Eye (tissue), 1 donor: ENCODE results near the gene KIRREL3.

Source experiments
- DNase-seq: peaks from one replicate; pipeline ENCODE4 v3.0.0-alpha.2; 2015

The KIRREL3 gene

DNA sequence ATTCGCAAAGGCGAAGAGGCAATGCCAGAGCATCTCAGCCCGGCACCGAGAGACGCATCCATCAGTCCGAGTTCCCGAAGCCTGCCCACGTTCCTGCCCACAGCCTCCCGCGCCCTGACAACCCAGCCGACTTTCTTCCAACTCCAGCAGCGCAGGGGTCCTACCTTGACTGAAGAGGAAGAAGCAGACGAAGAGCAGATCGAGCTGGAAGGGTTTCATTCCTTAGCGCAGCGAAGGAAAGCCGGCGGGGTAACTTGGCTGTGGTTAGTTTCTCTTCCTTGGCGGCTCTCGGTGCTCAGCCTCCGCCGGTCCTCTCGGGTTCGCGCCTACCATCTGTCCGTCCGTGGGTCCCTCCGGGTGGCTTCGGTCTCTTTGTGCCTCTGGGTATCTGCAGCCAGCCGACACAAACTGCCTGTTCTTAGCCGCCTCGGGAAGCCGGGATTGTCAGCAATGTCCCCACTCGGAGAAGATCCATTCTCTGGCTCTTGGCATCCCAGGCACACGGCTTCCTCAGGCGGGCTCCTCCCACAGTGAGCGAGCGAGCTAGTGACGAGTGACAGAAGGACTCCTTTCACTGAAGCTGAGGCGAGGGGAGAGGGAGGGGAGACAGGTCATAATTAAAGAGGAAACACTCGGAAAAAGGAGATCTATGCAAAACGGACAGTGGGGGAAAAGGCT is at the start of gene KIRREL3:
KIRREL3 (minus strand) TSS at position 480 of the 678 bp plus-strand sequence.
- peak; percentile 83 for DNase-seq

GRCh38 chr11:127050186-127050585 is 49.6 kb upstream of the KIRREL3 start:
- no peak for DNase-seq

GRCh38 chr11:127049486-127049885 is 48.9 kb upstream of the KIRREL3 start:
- no peak for DNase-seq

DNA sequence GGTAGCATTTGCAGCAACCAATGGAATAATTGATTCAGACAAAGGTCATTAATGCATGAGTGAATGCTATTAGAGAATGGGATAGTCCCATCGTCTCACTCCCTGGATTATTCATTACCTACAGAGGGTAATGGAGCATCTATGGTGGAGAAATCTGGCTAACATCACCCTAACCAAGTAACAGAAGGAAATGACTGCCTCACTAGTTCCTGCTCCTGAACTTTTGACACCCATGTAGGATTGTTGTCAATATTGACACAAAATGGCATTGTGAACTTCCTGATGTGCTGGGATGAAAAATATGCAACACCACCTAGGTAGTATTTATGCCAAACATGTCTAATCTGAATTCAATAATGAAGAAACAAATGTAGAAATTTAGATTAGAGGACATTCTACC is 44.0 kb upstream of the KIRREL3 start:
- DNase-seq: no peak

DNA sequence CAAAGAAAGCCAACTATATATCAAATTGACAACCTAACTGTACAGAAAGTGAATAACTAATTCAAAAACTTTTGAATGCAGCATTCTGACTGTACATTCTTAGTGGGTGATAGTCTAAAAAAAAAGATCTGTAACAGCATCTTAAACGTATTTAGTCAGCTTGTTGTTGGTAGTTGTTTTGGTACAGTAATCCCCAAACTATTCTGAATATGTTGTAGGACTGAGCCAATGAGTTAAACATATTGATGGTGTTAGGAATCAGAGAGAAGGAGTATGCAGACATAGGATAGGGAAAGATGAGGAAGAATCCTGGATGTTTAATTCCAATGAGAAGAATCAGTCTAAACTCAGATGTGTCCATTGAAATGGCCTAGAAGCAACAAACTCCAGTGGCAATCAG is 41.9 kb upstream of the KIRREL3 start:
- DNase-seq: no peak

DNA sequence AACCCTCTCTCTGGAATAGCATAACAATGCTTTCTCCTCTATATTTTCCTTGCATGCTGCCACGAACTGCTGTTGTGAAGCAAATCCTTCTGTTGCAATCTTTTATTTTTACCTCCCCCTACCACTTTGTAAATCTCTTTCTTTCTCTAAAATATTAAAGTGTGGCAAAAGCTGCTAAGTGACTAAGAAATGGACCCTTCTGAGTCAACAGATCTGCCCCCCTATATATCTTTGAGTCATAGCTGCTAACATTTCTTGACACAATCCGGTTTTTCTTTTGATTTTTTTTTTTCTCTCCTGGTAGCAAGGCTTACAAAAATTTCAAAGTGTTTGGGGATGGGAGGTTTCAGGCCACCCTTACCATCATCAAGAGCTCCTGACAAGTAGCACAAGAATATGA is 39.0 kb upstream of the KIRREL3 start:
- DNase-seq: no peak

GRCh38 chr11:127037596-127037995 is 37.0 kb upstream of the KIRREL3 start:
- no peak for DNase-seq

- DNase-seq: no peak
Observed at GRCh38 chr11:127037001-127037400, 36.4 kb upstream of the KIRREL3 start.

GRCh38 chr11:127035824-127036223 is 35.3 kb upstream of the KIRREL3 start:
- no peak for DNase-seq

DNA sequence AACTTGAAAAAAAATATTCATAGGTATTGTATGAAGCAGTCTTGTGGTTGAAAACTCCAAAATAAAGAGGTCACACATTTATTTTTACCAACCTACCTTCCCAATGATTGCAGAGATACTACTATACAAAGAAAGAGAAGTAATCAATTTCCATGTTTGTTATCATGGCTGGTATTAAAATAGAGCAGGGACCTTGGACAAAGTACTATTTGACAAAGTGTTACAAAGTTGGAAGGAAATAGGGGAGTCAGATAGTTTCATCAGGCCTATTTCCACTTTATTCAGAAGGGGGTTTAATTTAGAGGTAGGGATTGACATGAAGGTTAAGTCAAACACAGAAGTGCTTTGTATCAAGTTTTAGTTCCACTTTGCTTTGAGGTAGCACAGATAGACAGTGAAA is 34.4 kb upstream of the KIRREL3 start:
- DNase-seq: no peak

GRCh38 chr11:127028648-127029047 is 28.1 kb upstream of the KIRREL3 start:
- DNase-seq: no peak

GRCh38 chr11:127027789-127028188 is 27.2 kb upstream of the KIRREL3 start:
- DNase-seq: no peak

- no peak for DNase-seq
Observed at GRCh38 chr11:127027000-127027399, 26.4 kb upstream of the KIRREL3 start.

DNA sequence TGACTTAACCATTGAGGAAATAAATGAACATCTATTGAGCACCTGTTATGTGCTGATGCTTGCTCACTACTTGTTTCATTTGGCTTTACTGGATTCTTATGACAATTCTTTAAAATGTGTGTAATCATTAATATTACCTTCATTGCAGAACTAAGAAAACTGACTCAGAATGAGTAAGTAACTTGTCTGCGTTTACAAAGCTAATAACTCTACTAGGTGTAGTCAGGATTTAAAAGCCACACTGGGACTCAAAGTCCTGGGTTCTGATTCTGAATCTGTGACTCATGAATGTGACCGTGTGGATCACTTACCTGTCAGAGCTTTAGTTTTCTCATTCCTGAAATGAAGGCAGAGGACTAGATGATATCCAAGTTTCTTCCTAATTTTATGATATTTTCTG is 23.4 kb upstream of the KIRREL3 start:
- no peak for DNase-seq

DNA sequence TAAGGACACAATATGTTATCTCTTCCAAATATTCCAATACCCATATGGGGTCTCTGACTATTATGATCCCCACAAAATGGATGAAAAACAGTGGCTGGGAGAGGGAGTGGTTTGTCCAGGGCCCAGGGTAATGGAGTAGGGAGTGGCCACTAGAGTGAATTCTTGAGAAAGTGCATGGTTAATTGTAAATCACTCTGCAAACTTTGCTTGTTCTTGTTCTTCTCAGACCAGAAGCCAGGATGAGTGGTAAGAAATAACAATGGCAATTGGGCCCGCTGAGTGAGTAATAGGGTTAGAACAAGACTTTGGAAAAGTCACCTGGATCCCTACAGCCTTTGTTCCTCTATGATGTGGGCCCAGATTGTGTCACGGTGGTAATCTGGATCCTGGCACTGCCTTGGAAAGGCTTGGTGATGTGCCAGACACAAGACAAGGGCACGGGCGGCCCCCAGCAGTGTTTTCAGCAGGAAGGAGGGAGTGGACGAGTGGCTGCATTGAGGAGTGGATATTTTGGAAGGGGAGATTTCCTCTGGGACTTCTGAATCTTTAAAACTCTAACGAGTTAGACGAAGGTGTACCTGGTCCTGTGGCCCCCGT is 18.2 kb upstream of the KIRREL3 start:
- DNase-seq: no peak

DNA sequence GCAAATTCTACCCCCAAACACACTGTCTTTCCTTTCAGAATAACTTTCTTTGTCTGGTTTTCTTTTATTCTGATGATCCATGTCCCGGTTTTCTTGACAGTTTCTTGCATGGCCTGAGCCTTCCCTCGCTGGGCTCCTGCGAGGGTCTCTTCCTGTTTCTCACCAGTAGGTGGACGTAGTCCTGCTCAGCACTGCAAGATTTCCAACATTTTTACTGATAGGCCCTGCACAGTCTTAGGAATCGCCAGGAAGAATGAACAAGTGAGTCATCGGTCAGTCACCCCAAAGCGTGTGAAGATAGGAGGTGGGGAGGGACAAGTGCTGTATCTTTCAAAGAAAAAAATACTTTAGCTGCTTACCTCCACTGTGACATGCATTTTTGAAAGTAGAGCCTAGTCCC is 16.9 kb upstream of the KIRREL3 start:
- DNase-seq: peak; percentile 69

- DNase-seq: no peak
Observed at GRCh38 chr11:127013550-127013949, 13.0 kb upstream of the KIRREL3 start.

DNA sequence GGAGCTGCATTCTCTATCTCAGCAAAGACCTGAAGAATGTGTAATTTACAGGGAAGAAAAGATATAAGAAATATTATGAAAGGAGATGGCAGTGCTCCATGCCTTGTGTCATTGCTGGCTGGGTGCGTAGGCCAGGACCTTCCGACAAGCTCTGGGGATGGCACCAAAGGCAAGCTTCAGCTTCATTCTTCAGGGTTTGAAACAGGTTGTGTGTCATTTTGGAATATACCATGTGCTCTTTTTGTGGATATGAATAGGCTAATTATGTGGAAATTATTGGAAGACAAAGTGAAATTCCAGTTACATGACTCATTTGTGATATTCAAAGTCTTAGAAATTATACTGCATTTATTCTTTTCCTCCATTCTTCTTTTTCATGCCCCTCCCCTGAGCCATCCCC is 5.7 kb upstream of the KIRREL3 start:
- DNase-seq: no peak

DNA sequence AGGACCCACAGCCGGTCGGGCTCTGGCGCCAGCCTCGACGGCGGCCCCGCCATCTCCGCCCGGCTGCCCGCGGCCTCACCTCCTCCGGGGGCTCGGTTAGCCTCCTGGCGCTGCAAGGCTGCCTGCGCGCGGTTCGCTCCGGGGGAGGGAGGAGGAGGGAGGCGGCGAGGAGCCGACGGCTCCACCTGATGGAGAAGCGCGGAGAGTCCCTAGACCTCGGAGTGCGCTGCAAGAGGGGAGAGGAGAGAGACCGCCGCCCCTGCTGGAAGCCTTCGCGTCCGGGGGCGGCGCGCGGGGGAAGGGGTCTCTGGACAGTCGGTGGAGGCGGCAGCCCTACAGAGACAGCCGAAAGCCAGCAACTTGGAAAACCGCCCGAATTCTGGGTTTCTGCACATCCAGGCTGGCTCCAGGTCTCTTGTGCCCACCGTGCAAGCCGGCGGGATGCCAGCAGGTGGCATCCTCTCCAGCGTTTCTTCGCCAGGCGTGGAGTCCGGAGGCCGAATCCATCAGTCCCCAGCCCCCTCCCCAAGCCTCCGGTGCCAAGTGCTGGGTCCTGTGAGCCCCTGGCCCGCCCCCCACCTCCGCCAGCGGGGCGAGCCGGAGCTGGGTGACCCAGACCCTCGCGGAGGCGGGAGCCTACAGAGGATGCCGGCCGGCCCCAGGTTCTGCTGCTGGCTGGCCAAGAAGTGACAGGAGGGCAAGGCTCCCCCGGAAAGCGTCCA is 2.9 kb upstream of the KIRREL3 start:
- peak; percentile 89 for DNase-seq

GRCh38 chr11:127002669-127003259 is 2.2 kb upstream of the KIRREL3 start:
- no peak for DNase-seq

DNA sequence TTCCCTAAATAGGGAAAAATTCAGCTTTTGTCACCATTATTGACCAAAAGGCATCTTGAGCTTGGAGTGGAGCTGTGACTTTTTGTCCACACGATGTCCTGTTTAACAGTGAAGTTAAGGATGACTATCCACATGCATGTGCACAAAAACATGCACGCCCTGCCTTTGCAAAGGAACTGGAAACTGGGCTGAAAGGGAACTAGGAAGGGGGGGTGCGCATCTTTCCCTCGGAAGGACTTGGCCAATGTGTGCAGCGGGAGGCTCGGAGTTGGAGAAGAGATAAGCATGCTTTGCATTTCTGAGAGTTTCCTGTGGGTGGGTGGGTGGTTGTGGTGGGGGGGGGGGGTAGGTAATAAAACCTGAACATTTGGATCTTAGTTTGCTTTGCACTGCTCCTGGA is 411 bp upstream of the KIRREL3 start:
- no peak for DNase-seq

DNA sequence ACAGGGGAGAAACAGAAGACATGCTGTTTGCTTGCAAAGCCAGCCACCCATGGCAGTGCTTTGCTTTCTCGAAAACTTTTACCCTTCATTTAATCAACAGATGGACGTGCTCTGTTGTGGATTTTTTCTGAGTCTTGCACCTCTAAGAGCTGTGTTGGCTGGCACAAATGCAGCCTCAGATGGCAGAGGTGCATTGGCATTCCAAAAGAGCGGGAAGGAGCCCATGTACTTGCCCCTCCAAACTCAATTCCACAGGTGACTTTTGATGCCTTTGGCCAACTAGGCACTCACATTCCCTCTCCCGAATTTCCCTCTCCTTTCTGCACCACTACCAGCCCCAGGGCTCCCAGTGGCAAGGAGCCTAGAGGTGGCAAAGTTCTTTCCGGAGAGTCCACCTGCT is 1.2 kb downstream of the KIRREL3 start:
- no peak for DNase-seq

- DNase-seq: no peak
Observed at GRCh38 chr11:126997641-126998040, 2.9 kb downstream of the KIRREL3 start.

- peak; percentile 44 for DNase-seq
Observed at GRCh38 chr11:126997196-126997595, 3.4 kb downstream of the KIRREL3 start.
